G401 (cell line): Measurements from ENCODE around the gene TUBB4B. TPM values are rescaled to one million over a fixed set of nuclear protein-coding genes. Genes with fewer than 3 reads are reported as not detected.
"Not testable (repeated sequence)": the region's sequence is repeated elsewhere in the genome, so short reads cannot be mapped to it uniquely, and the experiment has no call there.

Source experiments
- DNase-seq: peaks from one replicate; pipeline ENCODE4 v3.0.0-alpha.2; 2015; ENCODE audit warnings: low spot score
- in situ Hi-C: cut with HindIII; loops from 2 replicates; pipeline ENCODE4 v1.10.0; 2016; ENCODE audit warnings: low sequenced_read_pairs, mixed read lengths
- total RNA-seq: library from RNA; depleted of rRNA; stranded (reverse); fragments of >200 nt; shearing (Covaris generic); gene quantifications from 2 replicates; pipeline ENCODE4 v1.2.3, GENCODE V29; 2014

Gene TUBB4B
- total RNA-seq, 1 experiment from 2014 or later: 1,012 TPM

DNA sequence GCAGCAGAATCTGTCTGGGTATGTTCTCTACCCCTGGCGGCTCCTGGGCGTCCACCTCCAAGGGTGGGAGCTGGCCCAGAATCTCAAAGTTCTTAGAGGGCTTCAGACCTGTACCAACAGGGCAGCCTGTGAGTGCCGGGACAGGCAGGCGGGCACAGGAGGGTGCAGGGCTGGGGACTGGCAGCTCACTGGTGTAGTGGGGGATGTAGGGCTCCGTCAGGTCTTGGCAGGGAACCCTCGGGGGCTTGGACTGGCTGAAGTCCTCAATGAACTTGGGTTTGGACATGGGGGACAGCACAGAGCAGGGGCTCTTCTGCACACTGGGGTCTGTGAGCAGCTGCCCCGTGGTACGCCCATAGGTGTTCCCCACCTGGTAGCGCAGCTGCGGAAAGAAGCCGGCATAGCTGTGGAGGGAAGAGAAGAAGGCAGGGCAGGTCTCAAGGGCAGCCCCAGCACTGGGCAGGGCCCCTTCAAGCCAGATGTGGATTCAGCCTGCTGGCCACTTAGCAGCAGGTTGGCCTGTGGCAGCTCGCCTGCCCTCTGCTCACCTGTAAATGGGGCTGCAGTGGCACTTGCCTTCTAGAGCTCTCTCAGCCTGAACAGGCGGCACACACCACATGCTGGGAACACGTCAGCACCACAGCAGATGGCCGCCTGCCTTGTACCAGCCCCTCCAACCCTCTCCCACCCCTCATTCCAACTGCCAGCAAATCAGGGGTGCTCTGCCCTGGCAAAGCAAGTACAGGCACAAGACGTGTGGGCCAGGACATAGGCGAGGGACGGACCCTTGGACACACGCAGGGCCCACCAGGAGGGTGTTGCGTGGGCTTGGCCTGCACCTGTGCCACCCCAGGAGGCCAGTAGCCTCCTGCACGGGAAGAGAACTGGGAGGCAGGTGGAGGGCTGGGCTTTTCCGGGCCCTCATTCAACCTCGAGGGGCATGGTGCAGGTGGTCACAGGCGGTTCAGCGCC lies 4.6 kb downstream of the TUBB4B start:
- in situ Hi-C loops: no loop called here
- no peak for DNase-seq

DNA sequence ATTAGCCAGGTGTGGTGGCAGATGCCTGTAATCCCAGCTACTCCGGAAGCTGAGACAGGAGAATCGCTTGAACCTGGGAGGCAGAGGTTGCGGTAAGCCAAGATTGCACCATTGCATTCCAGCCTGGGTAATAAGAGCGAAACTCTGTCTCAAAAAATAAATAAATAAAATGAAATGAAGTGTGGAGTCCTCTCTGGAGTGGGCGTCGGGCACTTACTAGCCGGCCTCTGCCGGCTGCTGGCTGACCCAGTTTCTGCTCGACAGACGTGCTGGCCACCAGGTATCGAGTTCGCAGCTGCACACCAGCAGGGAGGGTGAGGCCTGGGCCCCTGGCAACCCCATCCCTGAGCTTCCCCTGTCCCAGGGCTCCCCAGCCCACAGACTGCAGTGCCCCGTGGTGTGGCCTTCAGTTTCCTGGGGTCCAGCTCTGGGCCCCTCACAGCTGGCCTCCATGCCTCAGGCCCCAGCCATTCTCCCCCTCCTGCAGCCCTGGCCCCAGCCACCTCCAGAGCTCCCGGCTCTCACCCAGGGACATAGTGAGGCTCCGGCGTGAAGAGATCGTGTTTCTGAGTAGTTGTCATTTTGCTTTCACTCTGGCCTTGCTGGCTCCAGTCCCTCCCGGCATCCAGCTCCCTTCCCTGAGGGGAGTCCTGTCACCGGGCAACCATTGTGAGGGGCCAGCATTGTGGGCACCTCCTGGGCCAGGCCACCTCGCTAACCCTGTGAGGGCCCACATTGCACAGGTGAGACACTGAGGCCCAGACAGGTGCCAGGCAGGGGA lies 6.2 kb downstream of the TUBB4B start:
- no peak for DNase-seq
- in situ Hi-C loops: no loop called here

DNA sequence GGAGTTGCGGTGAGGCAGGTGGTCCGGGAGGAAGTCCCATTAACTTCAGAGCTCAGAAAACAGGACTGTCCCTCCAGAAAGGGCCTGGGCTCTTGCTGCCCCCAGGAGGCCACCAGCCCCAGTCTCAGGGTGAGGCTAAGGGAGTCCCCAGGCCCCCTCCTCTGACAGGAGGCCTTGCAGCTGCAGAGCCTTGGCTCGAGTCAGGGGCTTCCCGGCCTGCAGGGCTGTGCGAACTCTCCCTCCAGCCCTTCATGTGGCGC lies 6.8 kb downstream of the TUBB4B start:
- no peak for DNase-seq
- in situ Hi-C loops: no loop called here

- in situ Hi-C loops: no loop called here
These were observed 9.5 kb downstream of the TUBB4B start for GRCh38 chr9:137250329-137251193.

DNA sequence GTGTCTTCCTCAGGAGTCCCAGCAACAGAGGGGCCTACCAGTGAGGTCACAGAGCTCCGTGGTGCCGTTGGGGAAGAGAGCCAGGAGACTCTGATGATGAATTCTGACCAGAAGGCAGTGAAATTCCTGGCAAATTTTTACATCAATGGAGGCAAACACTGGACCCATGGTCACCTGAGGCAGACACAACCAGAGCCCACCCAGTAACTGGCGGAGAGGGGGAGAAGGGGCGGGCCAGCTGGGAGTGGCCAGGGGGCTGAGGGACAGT lies 10.0 kb downstream of the TUBB4B start, which contains the start of gene STPG3:
Gene STPG3, plus strand, starts transcription at position 93 of the 268 bp plus-strand sequence. Its CDS starts 1 bp downstream, at position 94.
- in situ Hi-C loops: no loop called here
- no peak for DNase-seq

More at GRCh38 chr9:137250329-137251193, 9.5 kb downstream of the TUBB4B start:
- no peak for DNase-seq

GRCh38 chr9:137251490-137252268 lies 10.6 kb downstream of the TUBB4B start:
- DNase-seq: no peak
- in situ Hi-C loops: no loop called here

DNA sequence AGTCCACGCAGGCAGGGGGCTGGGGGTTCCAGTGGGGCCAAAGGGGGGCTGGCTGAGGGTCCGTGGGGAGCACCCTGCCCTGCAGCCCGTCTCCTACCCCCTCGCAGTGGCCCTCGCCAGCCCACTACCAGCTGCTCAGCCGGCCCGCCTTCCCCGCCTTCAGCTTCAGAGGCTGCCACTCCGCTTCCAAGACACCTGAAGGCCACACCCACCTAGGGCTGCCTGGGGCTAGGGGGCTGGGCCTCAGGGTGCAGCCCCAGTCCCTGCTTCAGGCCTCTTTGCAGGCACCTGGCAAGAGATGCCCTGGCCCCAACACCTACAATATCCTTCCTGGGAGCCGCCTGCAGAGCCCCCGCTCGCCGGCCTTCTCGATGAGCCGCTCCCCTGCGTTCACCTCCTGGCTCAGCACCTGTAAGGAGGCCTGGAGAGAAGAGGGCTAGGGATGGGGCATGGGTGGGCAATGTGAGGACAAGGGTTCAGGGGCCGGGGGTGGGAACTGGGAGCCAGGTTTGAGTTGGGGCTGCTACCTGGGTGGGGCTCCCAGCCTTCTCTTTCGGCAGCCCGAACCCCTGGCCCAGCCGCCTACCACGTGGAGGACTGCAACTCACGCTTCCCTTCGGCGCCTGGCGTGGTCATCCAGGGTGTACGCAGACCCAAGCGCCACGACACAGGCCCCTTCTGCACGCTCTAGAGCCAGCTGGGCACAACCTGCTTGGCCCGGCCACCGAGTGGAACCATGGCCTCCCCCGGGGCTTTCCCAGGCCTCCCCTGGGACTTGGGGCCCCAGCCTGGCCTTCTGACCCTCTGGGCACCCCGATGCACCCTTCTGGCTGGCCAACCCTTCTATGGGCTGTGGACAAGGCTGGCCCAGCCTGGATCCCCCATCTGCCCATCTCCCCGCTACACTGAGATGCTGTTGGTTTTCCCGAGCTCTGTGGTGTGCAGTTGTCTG lies 11.7 kb downstream of the TUBB4B start:
- DNase-seq: no peak
- in situ Hi-C loops: no loop called here

GRCh38 chr9:137253717-137254623 lies 12.9 kb downstream of the TUBB4B start:
- in situ Hi-C loops: no loop called here
- DNase-seq: peak; percentile 19

DNA sequence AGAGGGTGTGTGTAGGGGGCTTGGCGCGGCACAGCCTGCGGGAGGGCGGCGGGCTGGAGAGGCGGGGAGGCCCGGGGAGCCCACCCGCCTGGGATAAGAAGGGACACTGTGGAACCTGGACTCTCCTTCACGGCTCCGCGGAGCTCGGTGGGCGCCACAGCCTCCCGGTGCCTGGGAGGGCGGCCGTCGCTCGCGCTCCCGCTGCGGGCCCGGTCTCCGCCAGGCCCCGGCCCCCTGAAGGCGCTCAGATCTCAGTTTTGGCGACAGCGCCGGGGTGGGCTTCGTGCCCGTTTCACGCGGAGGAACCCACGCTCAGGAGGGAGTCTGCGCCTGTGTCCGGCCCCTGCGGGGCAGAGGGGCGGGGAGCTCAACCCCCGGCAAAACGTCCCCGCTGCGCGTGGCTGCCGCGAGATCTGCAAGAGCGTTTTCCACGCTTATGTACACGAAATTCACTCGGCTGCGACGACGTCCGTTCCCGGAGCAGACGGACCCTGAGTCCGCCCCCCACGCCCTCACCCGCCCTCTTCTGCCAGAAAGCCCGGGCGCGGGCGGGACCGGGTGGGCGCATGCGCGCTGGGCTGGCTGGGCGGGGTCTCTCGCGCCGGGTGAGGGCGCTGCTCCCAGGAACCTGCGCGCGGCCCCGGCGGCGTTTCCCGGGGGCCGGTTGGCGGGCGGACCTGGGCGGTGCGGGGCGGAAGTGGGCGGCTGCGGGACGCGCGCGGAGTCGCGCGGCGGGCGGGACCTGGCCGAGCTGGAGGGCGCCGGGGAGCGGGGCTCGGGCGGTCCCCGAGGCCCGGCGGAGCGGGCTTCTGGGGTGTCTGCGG lies 13.7 kb downstream of the TUBB4B start, which contains the start of gene NELFB:
Gene NELFB, plus strand, starts transcription at position 704 of the 824 bp plus-strand sequence.
- in situ Hi-C loops: no loop called here
- DNase-seq: peak; percentile 85

DNA sequence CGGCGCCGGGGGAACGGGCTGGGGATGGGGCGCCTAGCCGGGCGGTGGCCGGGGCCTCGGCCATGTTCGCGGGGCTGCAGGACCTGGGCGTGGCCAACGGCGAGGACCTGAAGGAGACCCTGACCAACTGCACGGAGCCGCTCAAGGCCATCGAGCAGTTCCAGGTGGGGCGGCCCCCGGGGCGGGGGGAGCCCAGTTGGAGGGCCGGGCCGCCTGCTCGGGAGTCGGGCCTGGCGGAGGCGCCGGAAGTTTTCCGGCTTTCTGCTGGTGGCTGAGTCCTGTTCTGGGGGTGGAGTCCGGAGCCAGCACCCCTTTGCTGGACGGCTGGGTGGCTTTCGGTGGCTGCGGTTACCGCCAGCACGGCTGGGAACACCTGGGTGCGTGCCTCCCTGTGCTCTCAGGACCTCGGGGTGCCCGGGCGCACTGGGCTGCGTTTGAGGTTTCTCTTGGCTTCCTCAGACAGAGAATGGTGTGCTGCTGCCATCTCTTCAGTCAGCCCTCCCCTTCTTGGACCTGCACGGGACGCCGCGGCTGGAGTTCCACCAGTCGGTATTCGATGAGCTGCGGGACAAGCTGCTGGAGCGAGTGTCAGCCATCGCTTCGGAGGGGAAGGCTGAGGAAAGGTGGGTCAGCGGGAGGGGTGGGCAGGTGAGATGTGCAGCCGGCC lies 14.5 kb downstream of the TUBB4B start:
- no peak for DNase-seq
- in situ Hi-C loops: no loop called here

GRCh38 chr9:137256362-137256761 lies 15.3 kb downstream of the TUBB4B start:
- DNase-seq: no peak
- in situ Hi-C loops: no loop called here

GRCh38 chr9:137256856-137257255 lies 15.8 kb downstream of the TUBB4B start:
- in situ Hi-C loops: no loop called here

DNA sequence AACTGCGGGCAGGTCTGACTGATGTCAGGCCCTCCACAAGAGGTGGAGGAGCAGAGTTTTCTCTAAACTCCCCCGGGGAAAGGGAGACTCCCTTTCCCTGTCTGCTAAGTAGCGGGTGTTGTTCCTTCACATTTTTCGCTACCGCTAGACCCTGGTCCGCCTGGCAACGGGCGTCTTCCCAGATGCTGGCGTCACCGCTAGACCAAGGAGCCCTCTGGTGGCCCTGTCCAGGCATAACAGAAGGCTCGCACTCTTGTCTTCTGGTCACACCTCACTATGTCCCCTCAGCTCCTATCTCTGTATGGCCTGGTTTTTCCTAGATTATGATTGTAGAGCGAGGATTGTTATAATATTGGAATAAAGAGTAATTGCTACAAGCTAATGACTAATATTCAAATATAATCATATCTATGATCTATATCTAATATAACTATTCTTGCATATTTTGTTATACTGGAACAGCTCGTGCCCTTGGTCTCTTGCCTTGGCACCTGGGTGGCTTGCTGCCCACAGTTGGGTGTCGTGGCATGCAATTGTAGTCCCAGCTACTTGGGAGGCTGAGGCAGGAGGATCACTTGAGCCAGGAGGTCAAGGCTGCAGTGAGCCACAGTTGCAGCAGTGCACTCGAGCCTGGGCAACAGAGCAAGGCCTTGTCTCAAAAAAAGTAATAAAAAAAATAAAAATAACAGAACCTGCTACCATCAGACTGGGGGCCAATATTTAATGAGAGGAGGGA lies 21.3 kb downstream of the TUBB4B start:
- DNase-seq: peak; percentile 64
- in situ Hi-C loops: not testable (repeated sequence)

More at GRCh38 chr9:137256856-137257255, 15.8 kb downstream of the TUBB4B start:
- DNase-seq: no peak

- no peak for DNase-seq
These were observed 21.8 kb downstream of the TUBB4B start for GRCh38 chr9:137262909-137263285.

DNA sequence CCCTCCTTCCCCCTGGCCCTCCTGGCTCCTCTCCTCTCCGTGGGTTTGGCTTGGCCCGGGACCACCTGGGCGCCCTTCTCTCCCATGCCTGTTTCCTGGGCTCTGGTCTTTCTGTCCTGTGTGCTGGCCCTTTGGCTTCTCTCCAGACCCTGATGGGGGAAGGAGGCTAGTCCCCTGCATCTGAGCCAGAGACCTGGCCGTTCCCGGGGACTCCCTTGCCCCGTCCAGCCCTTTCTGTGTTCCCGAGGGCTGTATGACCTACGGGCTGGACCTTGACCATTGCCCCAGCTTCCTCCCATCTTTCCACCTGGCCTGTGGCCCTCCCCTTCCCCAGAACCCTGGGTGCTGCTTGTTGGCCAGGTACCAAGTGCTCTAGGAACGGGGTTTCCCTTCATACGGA lies 22.4 kb downstream of the TUBB4B start:
- in situ Hi-C loops: no loop called here
- no peak for DNase-seq

More at GRCh38 chr9:137262909-137263285, 21.8 kb downstream of the TUBB4B start:
- in situ Hi-C loops: no loop called here
